Middle frontal gyrus (tissue), 1 donor: ENCODE results near the gene UCP3.

Source experiments
- DNase-seq: peaks from one replicate; pipeline ENCODE4 v3.0.0-alpha.2; 2015; ENCODE audit warnings: low spot score; ENCODE audit errors: extremely low spot score

UCP3 gene

DNA sequence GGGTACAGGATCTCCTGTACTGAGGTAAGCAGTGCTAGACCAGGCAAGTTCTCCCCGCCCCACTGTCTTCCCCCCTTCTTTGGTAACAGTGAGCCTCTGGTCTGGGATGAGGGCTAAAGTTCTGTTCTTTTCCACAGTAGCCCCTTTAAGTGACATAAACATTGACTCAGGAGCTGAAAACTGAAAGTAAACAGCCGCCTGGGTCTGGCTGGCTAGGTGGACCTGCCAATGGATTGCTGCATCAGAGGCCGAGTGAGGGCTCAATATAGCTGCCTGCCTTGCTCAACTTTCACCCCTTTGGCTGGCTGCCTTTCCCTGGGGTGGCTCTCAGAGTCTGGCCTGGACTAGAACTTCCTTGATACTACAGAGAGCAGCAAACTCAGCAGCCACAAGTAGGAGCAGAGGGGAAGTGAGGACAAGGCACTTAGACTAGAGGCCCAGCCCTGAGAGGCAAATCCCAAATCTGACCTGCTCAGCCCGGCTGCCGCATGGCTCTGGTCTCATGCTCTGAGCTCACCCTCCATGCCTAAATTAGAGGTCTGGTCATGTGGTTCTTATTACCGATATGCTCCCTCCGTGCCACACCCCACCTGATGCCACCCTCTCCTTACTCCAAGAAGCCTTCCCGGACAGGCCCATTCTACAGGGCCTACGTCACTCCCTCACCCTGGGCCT, 9.6 kb upstream of the UCP3 start:
- DNase-seq: no peak

DNA sequence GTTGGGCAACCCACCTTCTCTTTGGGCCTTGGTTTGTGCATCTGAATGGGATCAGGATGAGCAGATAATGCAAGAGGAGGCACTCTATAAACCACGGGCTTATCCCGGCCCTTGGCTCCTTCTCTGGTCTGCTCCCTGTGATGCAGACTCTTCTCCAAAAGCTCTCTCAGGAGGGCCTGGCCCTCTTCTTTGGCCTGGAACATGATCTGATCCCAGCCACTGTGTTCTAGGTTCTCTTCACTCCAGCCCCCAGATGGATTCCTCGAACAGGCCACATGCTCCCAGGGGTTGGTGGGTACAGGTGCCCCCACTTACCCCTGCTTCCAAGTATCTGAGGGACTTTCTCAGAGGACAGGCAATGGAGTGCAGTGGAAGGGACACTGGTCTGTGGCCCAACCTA, 8.7 kb upstream of the UCP3 start:
- no peak for DNase-seq

DNA sequence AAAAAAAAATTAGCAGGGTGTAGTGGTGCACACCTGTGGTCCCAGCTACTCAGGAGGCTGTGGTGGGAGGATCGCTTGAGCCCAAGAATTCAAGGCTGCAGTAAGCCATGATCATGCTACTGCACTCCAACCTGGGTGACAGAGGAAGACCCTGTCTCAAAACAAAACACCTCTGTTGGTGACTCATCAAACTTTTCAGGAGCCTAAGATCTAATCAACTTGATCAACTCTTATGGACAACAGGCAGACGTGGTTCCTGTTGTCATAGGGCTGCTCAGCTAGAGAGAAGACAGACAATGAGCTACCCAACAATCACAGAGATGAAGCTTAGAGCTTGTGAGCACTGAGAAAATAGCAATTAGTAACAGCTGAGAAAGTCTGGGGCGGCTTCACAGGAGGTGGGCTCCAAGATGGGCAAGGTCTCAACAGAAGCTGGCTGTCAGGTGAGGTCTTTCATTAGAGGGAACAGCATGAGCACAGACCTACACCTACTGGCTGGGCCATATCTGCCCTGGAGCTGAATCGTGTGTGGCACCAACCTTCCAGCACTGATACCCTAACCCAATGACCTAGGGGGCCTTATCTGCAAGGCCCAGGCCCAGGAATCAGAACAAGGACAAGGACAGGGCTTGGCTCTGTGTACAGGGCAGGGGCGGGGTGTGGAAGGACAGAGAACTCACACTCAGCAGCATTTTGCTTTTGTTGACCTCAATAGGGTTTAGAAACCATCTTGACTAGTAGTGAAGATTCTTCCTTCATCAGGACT, 7.2 kb upstream of the UCP3 start:
- no peak for DNase-seq

DNA sequence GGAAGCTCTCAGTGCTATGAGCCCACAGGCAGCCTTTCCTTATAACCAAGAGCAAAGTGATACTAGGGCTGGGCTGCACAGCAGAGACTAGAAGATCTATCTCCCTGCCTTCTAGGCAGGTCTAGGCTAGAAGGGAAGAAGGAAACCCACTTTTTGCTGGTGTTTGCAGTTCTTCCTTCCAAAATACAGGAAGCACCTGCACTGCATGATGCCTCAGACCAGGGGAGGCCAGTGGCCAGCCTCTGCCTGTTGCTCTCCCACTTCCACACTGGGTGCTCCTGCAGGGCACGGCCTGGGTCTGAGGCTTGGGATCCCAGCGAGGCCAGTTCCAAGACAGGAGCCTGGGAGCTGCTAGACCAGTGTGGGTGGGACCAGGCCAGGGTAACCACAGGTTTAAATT, 6.0 kb upstream of the UCP3 start:
- no peak for DNase-seq

DNA sequence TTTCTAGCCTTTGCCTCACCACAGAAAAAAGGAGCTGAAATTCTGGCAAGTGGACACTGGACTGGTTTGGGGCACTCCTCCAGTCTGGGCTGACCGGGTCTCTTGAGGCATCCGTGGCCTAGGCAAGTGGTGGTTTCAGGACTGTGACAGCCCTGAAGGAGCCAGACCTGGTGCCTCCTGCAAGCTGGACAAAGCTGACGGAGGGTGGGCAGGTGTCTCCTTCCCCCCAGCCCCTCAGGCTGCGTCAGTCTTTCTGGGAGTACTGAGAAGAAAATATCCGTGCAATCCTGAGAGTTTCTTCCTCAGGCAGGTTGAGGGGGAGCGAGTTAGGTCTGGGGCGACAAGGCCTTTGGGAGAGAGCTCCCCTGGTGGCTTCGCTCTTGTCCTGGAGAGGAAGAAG, 4.3 kb upstream of the UCP3 start:
- no peak for DNase-seq

DNA sequence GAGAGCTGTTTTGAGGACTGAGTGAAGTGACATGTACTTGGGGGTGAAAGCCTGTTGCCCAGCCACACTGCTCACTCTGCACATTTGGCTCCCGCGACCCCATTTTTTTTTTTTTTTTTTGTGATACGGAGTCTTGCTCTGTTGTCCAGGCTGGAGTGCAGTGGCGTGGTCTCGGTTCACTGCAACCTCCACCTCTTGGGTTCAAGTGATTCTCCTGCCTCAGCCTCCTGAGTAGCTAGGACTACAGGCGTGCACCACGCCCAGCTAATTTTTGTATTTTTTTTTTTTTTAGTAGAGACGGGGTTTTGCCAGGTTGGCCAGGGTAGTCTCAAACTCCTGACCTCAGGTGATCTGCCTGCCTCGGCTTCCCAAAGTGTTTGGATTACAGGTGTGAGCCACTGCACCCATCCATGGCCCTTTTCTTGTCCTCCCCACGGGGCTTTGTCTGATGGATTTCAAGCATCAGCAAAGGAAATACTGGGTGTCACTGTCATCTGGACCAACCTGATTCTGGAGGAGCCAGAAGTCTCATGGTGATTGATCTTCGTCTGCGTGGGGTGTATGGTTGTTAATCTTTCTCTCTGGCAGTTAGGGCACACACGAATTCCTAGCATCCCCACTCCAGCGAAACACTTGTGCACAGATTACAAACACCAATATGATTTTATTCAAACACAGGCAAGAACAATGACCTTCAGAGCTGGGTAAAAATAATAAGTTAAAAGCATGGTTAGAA, 3.4 kb upstream of the UCP3 start:
- no peak for DNase-seq

DNA sequence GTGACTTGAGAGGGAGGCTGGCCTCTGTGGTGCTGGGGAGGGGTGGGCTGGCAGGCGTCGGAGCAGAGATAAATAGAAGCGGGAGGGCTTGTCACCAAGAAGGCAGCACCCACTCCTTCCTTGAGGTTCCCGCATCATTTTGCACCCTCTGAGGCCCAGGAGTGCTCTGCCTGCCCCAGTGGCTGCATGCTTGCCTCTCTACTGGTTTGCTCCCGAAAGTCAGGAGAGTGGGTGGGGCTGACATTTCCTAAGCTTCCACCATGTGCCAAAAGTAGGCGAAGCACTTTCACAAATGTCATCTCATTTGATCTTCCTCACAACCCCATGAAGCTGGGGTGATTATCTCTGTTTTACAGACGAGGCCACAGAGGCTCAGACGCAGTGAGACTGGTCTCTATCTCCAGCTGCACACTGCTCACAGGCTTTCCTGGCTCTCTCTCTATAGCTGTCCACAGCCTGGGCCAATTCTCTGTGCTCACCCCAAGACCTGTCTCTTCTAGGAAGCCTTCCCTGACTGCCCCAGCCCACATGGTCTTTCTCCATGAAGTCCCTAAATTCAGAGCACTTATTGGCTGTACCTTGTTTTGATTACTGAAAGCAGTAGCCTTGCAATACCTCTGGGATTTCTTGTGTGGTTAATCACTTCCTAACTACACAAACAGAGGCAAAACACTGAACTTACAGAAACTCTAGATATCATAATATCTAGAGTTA, 2.6 kb upstream of the UCP3 start:
- DNase-seq: no peak

DNA sequence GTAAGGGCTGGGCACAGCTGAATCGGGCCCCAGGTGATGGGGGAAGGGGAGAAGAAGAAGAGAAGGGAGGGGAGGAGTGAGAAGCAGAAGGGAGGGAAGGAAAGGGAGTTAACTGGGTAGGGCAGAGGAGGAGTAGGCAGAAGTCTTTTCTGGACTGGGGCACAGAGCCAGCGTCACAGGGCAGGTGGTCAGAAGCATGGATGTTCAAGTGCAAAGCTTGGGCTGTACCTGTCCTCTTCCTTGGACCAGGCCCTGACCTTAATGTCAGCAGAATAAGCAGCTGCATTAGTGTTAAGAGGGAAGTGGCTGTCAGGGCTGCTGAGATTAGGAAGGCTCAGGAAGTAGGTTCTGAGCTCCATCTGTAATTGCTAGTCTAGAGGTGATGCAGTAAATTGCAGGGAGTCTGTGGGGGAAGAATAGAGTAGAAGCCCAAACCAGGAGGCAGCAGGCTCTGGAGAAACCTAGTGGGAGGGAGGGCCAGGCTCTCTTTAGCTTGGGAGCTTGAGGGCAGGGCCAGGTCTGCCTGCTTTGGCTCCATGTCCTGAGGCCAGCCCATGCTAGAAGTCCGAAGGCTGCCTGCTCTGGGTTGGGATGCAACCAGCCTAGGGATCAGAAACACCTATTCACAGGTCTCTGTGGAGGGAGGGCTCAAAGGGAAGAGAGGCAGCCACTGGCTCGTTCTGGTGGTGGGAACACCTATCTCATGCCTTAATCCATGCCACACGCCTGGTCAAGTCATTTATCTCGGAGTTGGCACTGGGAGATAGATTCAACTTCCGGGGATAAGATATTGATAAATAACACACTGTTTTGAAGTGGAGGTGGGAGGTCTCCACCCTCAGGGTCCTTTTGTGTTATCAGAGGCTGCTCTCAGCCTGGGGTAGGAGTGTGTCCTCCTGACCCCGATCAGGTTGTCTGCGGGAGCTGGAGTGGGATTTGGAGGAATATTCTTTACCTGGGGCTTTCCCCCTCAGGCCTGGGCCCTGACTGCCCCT, 1.7 kb upstream of the UCP3 start:
- no peak for DNase-seq

DNA sequence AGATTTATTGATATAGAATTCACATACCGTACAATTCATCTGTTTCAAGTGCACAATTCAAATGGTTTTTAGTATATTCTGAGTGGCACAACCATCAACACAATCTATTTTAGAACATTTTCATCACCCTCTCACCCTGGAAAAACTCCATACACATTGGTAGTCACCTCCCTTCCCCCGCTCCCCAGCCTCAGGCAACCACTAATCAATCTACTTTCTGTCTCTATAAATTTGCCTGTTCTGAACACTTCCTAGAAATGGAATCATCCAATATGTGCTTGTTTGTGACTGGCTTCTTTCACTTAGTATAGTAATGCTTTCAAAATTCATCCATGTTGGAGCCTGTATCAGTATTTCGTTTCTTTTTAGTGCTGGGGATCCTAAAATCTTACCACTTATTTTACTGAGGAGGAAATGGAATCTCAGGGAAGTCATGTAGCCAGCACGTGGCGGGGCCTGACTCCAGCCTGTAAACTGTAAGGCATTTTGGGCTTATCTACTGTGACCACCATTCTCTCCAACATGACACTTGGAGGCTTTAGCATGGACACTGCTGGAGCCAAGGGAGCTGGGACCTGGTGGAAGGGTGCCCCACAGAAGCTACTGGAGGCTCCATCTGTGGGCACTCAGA, 905 bp upstream of the UCP3 start:
- DNase-seq: no peak

DNA sequence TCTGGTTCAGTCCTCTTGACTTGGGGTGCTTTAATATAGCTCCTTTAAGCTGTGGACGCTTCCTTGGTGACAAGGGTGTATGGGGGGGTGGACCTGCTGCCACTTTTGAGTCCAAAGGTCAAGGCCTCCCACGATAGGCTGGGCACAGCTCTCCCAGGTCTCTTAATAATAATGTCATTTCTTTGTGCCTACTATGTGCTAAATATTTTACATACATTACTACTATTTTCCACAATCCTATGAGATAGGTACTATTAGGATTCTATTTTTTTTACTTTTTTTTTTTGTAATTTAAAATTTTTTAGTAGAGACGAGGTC, 304 bp upstream of the UCP3 start:
- no peak for DNase-seq

DNA sequence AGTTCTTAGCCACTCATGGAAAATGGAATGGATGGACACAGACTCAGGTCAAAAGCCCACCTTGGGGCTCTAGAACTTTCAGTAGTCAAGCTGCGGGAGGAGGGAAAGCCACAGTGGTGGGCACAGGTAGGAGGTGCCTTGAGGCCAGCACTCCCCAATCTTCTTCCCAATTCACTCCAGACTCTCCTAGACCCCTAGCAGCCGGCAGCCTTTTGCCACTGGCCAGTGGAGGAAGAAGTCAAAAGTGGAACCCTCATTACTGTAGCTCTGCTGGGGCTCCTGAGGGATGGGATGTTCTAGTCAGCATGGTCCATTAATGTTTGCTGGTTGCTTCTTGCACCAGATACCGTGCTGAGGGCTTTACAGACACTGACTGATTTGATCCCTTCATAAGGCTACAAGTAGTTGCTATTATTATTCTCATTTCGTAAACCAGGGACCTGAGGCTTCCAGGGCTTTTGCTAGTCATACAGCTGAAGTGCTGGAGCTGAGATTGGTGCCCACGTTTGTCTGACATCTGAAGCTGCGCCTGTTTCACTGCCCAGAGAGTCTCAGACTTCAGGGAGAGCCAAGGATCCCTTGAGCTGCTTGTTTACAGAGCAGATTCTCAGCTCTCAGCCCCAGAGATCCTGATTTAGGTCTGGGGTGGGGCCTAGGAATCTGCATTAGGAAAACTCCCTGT, 1.1 kb downstream of the UCP3 start:
- DNase-seq: no peak

DNA sequence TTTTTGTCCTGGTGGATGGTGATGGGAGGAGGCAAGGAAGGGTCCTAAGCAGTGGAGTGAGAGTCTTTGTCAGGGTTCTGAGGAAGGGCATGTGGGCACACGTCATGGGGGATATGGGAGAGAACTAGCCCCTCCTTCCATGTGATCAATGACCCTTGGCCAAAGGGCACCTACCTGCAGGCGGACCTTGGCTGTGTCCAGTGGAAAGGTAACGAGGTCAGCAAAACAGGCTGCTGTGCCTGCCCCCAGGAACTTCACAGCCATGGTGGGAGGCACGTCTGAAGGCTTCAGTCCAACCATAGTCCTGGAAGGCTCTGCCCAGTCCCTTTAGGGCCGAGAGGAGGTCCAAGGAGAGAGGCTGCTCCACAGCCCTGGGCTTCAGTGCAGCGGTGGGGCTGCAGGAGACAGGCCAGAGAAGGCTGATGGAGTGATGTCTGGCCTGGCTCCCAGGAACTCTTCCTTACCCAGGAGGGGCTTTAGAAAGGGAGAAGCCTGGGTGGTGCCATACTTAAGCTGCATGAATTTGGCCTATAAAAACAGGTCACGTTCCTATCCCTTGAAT, 2.1 kb downstream of the UCP3 start:
- no peak for DNase-seq

DNA sequence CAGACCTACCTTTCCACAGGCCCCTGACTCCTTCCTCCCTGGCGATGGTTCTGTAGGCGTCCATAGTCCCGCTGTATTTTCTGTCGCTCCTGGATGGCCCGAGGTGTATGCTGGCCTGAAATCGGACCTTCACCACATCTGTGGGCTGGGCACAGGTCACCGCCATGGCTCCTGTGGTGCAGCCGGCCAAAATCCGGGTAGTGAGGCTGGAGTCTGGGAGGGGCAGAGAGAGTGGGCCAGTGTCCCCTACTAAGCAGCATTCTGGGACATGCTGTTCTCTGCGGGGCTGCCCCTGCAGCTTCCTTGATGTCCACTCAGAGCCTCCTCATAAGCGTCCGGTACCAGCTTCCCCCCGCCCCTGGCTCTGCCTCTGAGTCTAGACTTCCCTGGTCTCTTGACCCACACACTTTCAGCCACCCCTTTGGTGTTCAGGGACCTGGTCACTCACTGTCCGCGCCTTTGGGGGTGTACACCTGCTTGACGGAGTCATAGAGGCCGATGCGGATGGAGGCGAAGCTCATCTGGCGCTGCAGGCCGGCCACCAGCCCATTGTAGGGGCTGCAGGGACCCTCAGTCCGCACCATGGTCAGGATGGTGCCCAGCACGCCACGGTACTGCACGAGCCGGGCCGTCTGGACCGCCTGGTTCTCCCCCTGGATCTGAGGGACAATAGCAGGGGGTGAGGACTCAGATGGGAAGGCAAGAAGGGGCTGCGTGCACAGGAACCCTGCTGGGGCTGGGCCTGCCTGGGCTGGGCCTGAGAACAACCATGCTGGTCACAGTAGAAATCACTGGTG, 3.0 kb downstream of the UCP3 start:
- DNase-seq: no peak

DNA sequence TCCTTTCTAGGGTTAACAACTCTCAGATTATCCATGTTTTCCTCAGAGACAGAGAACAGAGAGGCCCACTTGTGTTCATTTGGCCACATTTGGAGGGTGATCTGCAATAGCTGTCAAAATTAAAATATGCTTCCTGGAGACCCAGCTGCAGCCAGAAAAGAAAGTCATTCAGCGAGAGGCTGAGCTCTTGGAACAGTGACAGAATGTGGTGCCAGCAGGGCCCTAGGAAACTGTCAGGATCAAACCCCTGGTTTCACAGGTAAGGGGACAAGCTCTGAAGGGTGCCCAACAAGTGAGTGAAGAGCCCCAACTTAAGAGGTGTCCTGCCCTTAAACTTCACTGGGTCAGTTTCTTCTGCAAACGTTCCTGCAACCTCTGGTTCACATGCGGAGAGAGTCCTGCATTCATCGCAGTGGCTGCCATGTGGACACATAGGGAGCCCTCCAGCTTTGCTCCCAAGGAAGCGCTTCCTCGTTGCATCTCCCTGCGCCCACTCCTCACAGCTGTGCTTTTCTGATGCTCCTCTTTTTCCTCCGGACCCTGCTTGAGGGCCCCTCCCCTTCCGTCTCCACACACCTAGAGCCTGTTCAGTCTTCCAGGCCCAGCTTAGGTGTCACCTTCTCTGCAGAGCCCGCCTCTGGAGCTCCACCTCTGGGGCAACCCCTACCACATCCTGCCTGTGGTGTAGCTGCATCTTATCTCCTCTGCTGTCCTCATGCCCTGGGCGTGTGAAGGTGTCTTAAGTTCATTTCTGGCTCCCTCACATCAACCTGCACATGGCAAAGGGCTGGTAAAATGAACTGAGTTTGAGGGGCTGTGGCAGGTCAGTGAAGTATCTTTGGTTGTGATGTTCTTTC, 3.9 kb downstream of the UCP3 start:
- DNase-seq: no peak

DNA sequence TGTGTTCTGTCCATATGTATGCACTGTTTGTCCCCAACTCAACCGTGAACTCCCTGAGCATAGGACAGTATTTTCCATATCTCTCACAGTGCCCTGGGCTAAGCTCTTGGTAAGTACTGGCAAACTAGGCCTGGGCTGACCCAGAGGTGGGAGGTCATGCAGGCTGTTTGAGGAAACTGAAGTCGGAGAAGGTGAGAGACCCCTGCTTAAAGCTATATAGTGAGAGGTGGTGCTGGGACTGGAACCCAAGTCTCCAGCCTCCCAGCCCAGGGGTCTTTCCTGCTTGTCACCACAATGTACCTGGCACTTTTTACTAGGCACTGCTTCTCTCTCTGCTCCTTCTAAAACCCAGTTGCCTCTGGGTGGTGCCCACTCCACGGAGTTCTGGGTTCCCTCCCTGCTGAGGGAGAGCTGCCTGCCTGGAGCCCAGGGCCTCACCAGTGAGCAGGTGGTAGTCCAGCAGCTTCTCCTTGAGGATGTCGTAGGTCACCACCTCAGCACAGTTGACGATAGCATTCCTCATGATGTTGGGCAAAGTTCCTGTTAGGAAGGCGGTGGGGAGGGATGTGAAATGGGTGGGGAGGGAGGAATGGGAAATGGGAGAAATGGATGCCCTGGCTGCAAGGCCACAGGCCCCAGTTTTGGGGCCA, 4.7 kb downstream of the UCP3 start:
- no peak for DNase-seq

DNA sequence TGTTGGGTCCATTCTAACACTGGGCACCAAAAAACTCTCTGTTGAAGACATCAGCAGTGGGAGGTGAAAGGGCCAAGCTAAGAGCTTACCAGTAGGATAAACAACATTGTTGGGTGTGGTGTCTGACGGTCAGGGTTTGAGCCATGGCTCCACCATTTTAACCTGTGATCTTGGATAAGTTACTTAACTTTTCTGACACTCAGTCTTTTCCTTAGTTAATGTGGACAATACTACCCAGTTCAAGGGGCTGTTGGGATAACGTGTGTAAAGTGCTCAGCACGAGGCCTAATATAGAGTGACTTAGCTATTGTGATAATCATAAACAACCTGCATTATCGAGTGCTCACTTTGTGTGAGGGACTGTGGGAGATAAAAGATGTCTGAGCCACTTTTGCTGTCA, 6.1 kb downstream of the UCP3 start:
- no peak for DNase-seq

DNA sequence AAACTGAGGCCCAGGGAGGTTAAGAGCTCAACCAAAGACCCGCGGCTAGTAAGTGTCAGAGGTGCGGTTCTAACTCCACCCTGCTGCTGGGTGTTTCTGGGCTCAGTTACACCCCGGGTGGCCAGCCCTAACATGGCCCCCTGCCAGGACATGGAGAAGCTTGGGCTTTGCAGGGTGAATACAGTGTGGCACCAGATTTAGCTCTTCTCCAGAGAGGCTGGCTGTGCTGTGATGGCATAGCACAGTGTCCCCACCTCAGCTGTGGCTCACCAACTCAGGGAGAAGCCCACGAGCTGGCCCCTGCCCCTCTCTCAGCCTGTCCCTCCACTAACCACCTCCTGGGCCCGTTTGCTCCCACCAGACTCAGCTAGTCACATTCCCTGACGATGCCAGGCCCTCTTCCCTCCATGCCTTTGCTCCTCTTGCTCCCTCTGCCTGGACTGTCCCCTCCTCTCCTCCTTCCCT, 7.0 kb downstream of the UCP3 start:
- no peak for DNase-seq
